Activated CD4-positive, CD25-positive, alpha-beta regulatory T cell treated with anti-CD3 and anti-CD28 coated beads, Interleukin-2, amount 50 U/mL, for 72 hours (primary cell): ENCODE measurements around the gene WDR89.
A peak's percentile ranks its signal among the peaks of the same experiment; 100 is the strongest.
"Not testable (repeated sequence)": the region's sequence is repeated elsewhere in the genome, so short reads cannot be mapped to it uniquely, and the experiment has no call there.

Experiments used
- DNase-seq: peaks from one replicate; pipeline ENCODE4 v3.0.0; 2021

WDR89 gene, protein sequence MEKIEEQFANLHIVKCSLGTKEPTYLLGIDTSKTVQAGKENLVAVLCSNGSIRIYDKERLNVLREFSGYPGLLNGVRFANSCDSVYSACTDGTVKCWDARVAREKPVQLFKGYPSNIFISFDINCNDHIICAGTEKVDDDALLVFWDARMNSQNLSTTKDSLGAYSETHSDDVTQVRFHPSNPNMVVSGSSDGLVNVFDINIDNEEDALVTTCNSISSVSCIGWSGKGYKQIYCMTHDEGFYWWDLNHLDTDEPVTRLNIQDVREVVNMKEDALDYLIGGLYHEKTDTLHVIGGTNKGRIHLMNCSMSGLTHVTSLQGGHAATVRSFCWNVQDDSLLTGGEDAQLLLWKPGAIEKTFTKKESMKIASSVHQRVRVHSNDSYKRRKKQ

DNA sequence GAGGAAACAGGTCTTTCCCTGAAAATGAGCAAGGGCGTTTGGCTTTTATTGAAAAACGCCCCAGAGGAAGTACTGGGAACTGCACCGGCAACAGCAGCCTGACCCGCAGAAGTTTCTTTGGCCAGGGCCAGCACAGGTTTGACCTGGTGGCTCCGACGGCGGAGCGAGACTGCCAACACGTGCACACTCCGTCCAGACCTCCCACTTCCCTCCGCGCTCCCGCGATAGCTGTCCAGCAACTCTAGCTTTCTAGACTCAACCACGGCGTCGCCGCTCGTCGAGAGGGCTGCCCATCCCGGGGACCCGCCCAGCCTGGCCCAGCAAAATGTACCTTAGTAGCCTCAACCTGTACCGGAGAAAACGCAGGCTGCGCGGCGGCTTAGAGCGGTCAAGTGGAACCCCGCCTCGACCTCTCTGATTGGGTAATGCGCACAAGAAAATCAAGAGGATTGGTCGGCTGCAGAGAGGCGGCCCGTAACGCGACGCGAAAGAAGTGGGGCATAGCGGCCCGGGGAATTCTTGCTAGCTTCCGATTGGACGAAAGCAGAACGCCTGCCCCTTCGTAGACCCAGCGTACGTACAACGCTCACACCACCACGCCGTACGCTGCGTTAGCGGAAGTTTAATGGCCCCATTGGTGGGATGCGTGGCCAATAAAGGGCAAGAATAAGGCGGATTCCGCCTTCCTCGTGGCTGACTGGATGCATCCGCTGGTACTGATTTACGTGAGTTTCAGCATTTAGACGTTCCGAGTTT lies at the start of gene WDR89:
TSS of gene WDR89 (minus strand) at position 399 of the 756 bp plus-strand sequence. CDS start 41,929 bp downstream, outside the sequence.
- peak; percentile 92 for DNase-seq

DNA sequence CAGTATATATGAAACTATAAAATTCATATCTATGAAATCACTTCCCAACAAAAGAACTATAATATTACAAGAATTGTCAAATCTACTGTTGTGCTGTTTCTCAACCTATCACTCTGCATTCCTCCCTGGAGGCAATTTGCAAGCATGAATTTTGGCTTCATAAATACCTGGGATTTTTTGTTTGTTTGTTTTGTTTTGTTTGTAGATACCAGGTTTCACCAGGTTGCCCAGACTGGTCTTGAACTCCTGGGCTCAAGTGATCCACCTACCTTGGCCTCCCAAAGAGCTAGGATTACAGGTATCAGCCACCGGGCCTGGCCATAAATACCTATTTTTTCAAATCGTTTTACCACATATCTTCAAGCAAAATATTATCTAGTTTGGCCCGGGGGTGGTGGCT lies 47.5 kb upstream of the WDR89 start:
- DNase-seq = no peak

DNA sequence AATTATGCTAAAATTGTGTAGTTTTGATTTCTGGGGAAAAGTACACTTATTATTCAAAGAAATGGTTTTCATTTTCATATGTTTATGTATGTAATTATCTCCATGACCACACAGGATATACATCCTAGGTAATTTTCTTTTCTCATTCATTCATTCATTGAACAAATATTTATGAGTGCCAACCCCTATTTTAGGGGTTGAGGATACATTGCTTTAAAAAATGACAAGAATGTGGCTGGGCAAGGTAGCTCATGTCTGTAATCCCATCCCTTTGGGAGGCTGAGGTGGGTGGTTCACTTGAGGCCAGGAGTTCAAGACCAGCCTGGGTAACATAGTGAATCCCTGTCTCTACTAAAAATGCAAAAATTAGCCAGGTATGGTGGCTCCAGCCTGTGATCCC lies 45.3 kb upstream of the WDR89 start:
- DNase-seq = no peak

DNA sequence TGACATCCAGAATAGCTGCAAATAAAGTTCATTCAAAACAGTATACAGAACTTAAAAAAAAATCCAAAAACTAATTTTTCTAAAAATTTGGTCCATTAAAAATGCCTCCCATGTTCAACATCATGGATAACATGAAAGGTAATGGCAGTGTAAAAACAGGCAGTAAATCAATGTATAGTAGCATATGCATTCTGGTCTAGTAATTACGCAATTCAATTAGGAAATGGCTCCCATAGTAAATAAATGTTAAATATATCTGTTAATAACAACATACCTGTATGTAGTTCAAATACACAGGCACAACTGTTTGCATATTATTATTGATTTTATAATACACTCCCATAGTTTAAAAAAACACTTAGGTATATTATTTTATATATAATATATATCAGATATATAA lies 43.7 kb upstream of the WDR89 start:
- DNase-seq = no peak

DNA sequence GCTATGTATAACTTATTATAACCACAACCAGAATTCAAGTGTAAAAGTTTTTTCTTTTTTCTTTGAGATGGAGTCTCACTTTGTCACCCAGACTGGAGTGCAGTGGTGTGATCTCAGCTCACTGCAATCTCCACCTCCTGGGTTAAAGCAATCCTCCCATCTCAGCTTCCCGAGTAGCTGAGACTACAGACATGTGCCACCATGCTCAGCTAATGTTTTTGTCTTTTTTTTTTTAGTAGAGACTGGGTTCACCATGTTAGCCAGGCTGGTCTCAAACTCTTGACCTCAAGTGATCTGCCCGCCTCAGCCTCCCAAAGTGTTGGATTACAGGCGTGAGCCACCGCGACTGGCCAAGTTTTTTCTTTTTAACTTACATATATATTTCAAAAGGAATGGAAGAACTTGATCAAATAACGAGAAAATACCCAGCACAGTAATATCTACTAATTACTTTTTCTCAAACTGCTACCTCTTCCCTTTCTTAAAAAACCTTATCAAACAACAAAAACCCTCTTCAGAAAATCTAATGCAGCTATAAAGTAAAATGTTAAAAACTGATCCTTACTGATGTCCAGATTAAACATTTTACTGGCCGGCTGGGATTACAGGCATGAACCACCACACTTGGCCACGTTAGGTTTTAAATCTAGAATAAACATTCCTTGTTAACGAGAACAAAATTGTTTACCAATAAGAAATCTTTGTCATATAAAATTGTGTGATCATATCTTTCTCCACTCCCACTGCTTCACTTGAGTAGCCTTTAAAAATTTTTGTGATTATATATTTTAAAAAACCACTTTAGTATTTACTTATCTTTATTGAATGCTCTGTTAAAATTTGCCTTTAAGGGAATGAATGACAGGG lies 41.3 kb upstream of the WDR89 start:
- no peak for DNase-seq

DNA sequence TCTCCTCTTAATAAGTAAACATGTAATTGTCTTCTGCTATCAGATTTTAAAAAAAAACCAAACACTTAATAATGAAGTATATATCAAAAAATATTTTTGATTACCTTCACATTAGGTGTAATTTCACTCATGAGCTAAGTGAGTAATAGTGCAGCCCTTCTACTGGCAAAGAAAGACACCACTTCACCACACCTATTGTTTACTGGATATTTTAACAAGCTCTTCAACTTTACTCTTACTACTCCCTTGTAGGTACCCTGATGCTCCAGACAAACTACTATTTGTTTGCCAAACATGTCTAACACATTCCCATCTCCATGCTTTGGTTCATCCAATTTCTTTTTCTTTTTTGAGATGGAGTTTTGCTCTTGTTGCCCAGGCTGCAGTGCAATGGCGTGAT lies 36.9 kb upstream of the WDR89 start:
- DNase-seq = no peak

DNA sequence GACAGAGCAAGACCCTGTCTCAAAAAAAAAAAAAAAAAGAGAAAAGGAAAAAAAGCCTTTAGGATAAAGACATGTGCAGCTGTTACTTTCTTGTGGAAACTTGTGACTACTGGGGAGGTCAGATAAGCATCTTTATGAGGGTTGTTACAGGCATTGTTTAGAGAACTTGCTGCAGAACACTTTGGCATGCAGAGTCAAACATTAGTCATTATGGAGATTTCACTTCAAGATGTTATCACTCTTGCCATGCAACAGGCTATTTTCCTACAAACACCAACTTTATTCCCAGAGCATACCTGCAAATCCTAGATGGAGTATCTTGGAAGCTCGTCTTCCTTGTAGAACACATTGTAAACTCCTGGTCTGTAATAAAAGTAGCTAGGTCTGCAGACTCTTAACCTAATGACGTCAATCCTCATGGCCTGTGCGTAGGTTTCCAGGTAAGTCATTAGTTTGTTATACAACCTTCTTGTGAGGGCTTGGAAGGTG lies 36.3 kb upstream of the WDR89 start:
- DNase-seq = no peak

DNA sequence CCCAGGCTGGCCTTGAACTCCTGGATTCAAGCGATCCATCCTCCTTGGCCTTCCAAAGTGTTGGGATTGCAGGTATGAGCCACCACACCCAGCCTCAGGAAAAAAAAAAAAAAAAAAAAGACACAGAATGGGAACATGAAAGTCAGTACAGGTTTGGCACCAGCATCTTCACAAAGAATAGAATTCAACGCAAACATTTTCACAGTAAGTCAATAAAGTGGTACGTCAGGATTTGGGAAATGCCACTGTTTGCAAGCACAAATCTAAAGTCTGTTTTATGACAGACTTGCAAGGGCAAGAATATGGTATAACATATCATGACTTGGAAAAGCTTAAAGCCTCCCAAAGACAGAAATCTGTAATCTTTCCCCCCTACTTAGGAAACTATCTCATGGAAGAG lies 34.9 kb upstream of the WDR89 start:
- DNase-seq = no peak

DNA sequence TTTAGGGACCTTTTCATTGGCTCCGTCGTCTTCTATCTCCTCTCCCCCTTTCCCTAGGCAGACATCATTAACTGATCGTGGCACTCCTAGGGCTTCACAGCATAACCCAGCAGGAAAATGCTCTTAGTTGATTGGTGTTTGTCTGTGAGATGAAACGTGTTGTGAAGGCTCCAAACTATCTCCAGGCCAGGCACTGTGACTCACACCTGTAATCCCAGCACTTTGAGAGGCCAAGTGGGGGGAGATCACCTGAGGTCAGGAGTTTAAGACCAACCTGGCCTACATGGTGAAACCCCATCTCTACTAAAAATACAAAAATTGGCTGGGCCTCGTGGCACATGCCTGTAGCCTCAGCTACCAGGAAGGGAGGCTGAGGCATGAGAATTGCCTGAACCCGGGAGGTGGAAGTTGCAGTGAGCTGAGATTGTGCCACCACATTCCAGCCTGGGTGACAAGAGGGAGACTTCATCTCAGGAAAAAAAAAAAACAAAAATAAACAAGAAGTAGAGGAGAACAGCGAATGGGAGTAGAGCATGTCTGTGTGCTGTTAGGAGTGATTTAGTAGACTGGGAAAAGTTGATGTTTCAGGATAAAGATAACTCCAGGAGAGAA lies 32.3 kb upstream of the WDR89 start:
- no peak for DNase-seq

- no peak for DNase-seq
Measured at GRCh38 chr14:63673255-63673654, 31.6 kb upstream of the WDR89 start.

- no peak for DNase-seq
Measured at GRCh38 chr14:63672417-63673180, 30.9 kb upstream of the WDR89 start.

- no peak for DNase-seq
Measured at GRCh38 chr14:63671987-63672386, 30.3 kb upstream of the WDR89 start.

- no peak for DNase-seq
Measured at GRCh38 chr14:63670692-63671091, 29.0 kb upstream of the WDR89 start.

DNA sequence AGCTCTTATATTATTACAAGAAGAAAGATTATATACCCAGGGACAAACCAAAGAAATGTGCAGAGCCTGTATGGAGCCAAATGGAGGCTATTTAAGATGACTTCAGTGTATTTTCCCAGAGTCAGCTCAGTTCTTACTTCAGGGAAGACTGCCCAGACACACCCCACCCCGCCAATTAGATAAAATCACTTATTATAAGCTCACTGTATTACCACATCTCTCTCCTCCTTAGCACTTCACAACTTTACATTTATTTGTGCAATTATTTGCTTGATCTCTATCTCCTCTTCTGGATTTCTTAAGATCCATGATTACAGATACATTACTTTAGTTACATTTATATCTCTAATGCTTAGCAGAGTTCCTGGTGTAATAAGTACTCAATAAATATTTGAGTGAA lies 24.7 kb upstream of the WDR89 start:
- no peak for DNase-seq

DNA sequence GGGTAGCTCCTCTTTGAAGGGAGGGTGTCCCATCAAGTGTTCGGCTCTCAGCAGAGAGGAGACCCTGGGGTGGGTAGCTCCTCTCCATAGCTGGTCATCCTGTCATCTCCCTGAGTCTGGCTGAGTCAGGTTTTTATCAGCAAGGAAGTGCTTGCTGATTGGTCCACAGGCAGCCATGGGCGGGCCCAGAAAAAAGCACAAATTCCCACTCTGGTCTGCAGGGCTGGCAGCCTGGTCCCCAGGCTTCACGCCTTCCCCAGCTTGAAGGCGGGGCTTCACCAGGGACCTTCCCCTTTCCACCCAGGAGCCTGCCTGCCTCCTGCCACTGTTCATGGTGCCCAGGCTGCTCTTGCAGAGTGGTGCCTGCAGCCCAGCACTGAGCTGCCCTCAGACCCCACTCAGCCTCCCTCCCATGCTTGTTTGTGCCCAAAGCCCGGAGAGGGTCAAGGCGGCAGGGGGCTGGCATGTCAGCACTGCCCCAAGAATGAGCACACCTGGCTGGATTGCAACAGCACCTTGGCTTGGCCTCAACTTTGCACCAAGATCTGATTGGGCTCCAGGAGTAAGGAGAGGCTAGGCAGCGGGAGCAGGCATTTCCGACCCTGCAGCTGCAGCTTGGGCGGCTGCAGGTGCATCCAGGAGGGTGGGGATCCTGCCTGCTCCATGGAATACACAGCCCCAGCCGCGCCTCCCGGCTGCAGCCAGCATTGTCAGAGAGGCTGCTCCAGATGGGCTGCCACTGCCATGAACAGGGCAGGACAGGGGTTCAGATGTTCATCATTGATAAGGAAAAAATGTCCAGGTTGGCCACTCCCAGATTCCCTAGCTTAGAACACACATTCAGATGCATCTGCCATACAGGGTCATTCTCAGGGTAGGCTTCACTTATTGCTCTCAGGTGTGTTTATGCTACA lies 22.0 kb upstream of the WDR89 start:
- no peak for DNase-seq

GRCh38 chr14:63662776-63663175 lies 21.1 kb upstream of the WDR89 start:
- no peak for DNase-seq

DNA sequence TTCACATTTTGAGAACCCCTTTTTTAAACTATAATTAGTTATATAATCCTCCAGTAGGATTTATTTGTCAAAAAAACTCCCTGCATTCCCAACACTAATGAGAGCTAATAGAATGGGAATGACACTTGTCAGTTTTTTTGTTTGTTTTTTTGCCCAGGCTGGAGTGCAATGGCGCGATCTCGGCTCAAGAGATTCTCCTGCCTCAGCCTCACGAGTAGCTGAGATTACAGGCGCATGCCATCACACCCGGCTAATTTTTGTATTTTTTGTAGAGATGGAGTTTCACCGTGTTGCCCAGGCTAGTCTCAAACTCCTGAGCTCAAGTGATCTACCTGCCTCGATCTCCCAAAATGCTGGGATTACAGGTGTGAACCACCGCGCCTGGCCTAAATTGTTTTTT lies 20.2 kb upstream of the WDR89 start:
- DNase-seq = not testable (repeated sequence)

- no peak for DNase-seq
Measured at GRCh38 chr14:63659726-63660125, 18.1 kb upstream of the WDR89 start.

DNA sequence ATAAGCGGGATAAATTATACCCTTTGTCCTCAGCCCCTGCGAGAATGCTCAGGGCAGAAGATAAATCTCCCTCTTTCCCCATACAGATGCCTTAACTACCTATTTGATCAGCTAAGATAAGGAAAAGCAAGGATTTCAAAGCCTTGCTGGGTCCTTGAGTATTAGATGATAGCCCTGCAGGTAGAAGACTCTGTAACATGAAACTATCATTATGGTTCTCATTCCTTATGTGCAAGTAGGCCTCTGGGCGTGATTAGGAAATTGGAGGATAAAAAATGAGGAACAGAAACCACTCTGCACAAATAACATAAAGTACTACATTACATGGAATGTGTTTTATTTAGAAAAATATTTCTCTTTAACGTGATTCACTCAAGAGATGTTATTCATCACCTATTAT lies 14.5 kb upstream of the WDR89 start:
- no peak for DNase-seq

- no peak for DNase-seq
Measured at GRCh38 chr14:63654936-63655335, 13.3 kb upstream of the WDR89 start.

DNA sequence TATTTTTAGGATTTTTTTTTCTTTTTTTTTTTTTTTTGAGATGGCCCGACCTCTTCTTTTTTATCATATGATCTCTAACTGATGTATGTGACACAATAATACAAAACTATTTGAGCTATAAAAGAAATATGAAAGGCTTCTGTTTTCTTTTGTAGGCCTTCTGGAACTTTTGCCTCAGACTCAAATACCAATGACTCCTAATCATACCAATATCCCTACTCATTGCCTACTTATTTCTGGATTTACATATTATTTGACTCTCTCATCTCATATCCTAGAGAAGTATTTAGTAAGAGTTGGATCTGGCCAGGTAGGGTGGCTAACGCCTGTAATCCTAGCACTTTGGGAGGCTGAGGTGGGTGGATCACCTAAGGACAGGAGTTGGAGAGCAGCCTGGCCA lies 12.7 kb upstream of the WDR89 start:
- no peak for DNase-seq
